ENCODE measurements around the gene JAG1.

- TF ChIP-seq CTCF (conservative IDR thresholded peaks at IDR 0.05), result no peak
- TF ChIP-seq ZFX (IDR thresholded peaks at IDR 0.05), result no peak
Measured at GRCh38 chr20:10640897-10641296, 32.9 kb downstream of the JAG1 start.

All from C4-2B (cell line).